Activated naive CD8-positive, alpha-beta T cell treated with anti-CD3 and anti-CD28 coated beads for 36 hours (primary cell): ENCODE measurements around the gene MRTFA. TPM values are rescaled to one million over a fixed set of nuclear protein-coding genes. Genes with fewer than 3 reads are reported as not detected.
"Not testable (repeated sequence)": the region's sequence is repeated elsewhere in the genome, so short reads cannot be mapped to it uniquely, and the experiment has no call there.

Experiments used
- DNase-seq: peaks from one replicate; pipeline ENCODE4 v3.0.0; 2021
- H3K27ac Mint-ChIP-seq: one replicate; pipeline ENCODE4 v1.8.0; 2022; ENCODE audit warnings: mild to moderate bottlenecking, moderate library complexity, mixed read lengths
- H3K27me3 Mint-ChIP-seq: one replicate; pipeline ENCODE4 v1.8.0; 2022; ENCODE audit warnings: mild to moderate bottlenecking, mixed read lengths
- H3K36me3 Mint-ChIP-seq: one replicate; pipeline ENCODE4 v1.8.0; 2021; ENCODE audit warnings: mild to moderate bottlenecking, mixed read lengths
- H3K4me1 Mint-ChIP-seq: one replicate; pipeline ENCODE4 v1.8.0; 2021; ENCODE audit warnings: mixed read lengths
- H3K4me3 Mint-ChIP-seq: one replicate; pipeline ENCODE4 v1.8.0; 2022; ENCODE audit warnings: mild to moderate bottlenecking, moderate library complexity, mixed read lengths
- H3K9me3 Mint-ChIP-seq: one replicate; pipeline ENCODE4 v1.8.0; 2022; ENCODE audit warnings: mixed read lengths
- total RNA-seq, 2 experiments: library from RNA; stranded (reverse); gene quantifications; one replicate each; pipeline ENCODE4 v1.2.3, GENCODE V29; 2021

The MRTFA gene
- total RNA-seq, 2 experiments from 2014 or later = 35.3 to 37.6 TPM

GRCh38 chr22:40507491-40507890 is 129.0 kb downstream of the MRTFA start:
- no peak for DNase-seq
- Mint-ChIP-seq H3K9me3 (no peaks in the 10 kb centered on the region), H3K27ac (no peak overlapping the region), H3K4me1 (peaks cover 44% of the 10 kb centered on the region), H3K36me3 (peaks cover 7% of the 10 kb centered on the region), H3K27me3 (no peaks in the 10 kb centered on the region), H3K4me3 (no peak overlapping the region)

GRCh38 chr22:40506762-40507161 is 129.8 kb downstream of the MRTFA start:
- Mint-ChIP-seq H3K27me3 (no peaks in the 10 kb centered on the region), H3K9me3 (no peaks in the 10 kb centered on the region), H3K4me3 (no peak overlapping the region), H3K36me3 (peaks cover 7% of the 10 kb centered on the region), H3K4me1 (peaks cover 43% of the 10 kb centered on the region), H3K27ac (no peak overlapping the region)
- DNase-seq = no peak

GRCh38 chr22:40504285-40505249 is 132.0 kb downstream of the MRTFA start:
- H3K27ac Mint-ChIP-seq = no peak overlapping the region

GRCh38 chr22:40502919-40503318 is 133.6 kb downstream of the MRTFA start:
- Mint-ChIP-seq H3K27ac (peak overlapping the region; percentile 7), H3K9me3 (no peaks in the 10 kb centered on the region), H3K27me3 (no peaks in the 10 kb centered on the region), H3K36me3 (peaks cover 7% of the 10 kb centered on the region), H3K4me3 (no peak overlapping the region), H3K4me1 (peaks cover 25% of the 10 kb centered on the region)
- no peak for DNase-seq

More at GRCh38 chr22:40504285-40505249, 132.0 kb downstream of the MRTFA start:
- H3K36me3 Mint-ChIP-seq = peaks cover 7% of the 10 kb centered on the region
- H3K4me3 Mint-ChIP-seq = no peak overlapping the region
- no peaks in the 10 kb centered on the region for H3K27me3 Mint-ChIP-seq
- no peak for DNase-seq
- H3K4me1 Mint-ChIP-seq = peaks cover 34% of the 10 kb centered on the region
- H3K9me3 Mint-ChIP-seq = no peaks in the 10 kb centered on the region

GRCh38 chr22:40500465-40500786 is 136.1 kb downstream of the MRTFA start:
- H3K36me3 Mint-ChIP-seq, H3K9me3 Mint-ChIP-seq: not testable (repeated sequence)

GRCh38 chr22:40499209-40499623 is 137.3 kb downstream of the MRTFA start:
- Mint-ChIP-seq H3K27ac (peak overlapping the region; percentile 43), H3K4me1 (peaks cover 14% of the 10 kb centered on the region), H3K9me3 (no peaks in the 10 kb centered on the region), H3K4me3 (no peak overlapping the region), H3K27me3 (no peaks in the 10 kb centered on the region), H3K36me3 (peaks cover 5% of the 10 kb centered on the region)
- peak; percentile 8 for DNase-seq

More at GRCh38 chr22:40500465-40500786, 136.1 kb downstream of the MRTFA start:
- H3K27ac Mint-ChIP-seq, H3K27me3 Mint-ChIP-seq, DNase-seq, H3K4me3 Mint-ChIP-seq: not testable (repeated sequence)
- H3K4me1 Mint-ChIP-seq = peaks cover 21% of the 10 kb centered on the region

- no peak for DNase-seq
- H3K9me3 Mint-ChIP-seq = no peaks in the 10 kb centered on the region
- no peak overlapping the region for H3K4me3 Mint-ChIP-seq
- no peaks in the 10 kb centered on the region for H3K27me3 Mint-ChIP-seq
- H3K36me3 Mint-ChIP-seq = peaks cover 5% of the 10 kb centered on the region
- no peak overlapping the region for H3K27ac Mint-ChIP-seq
- peaks cover 13% of the 10 kb centered on the region for H3K4me1 Mint-ChIP-seq
Measured at GRCh38 chr22:40498420-40499208, 137.9 kb downstream of the MRTFA start.

GRCh38 chr22:40493441-40493840 is 143.1 kb downstream of the MRTFA start:
- H3K4me3 Mint-ChIP-seq = no peak overlapping the region
- H3K9me3 Mint-ChIP-seq = no peaks in the 10 kb centered on the region
- peaks cover 21% of the 10 kb centered on the region for H3K4me1 Mint-ChIP-seq
- peak overlapping the region; percentile 39 for H3K27ac Mint-ChIP-seq
- no peaks in the 10 kb centered on the region for H3K36me3 Mint-ChIP-seq
- H3K27me3 Mint-ChIP-seq = no peaks in the 10 kb centered on the region
- no peak for DNase-seq

- no peak for DNase-seq
- no peaks in the 10 kb centered on the region for H3K27me3 Mint-ChIP-seq
- H3K27ac Mint-ChIP-seq = no peak overlapping the region
- no peak overlapping the region for H3K4me3 Mint-ChIP-seq
- H3K36me3 Mint-ChIP-seq = no peaks in the 10 kb centered on the region
- H3K4me1 Mint-ChIP-seq = peaks cover 28% of the 10 kb centered on the region
- H3K9me3 Mint-ChIP-seq = no peaks in the 10 kb centered on the region
Measured at GRCh38 chr22:40491990-40492631, 144.4 kb downstream of the MRTFA start.

GRCh38 chr22:40487663-40488249 is 148.8 kb downstream of the MRTFA start:
- Mint-ChIP-seq H3K36me3 (peaks cover 2% of the 10 kb centered on the region), H3K9me3 (no peaks in the 10 kb centered on the region), H3K27me3 (no peaks in the 10 kb centered on the region), H3K4me3 (no peak overlapping the region), H3K27ac (no peak overlapping the region), H3K4me1 (peaks cover 36% of the 10 kb centered on the region)
- no peak for DNase-seq

GRCh38 chr22:40486962-40487602 is 149.4 kb downstream of the MRTFA start:
- Mint-ChIP-seq H3K9me3 (no peaks in the 10 kb centered on the region), H3K36me3 (peaks cover 2% of the 10 kb centered on the region), H3K27ac (peak overlapping the region; percentile 65), H3K27me3 (no peaks in the 10 kb centered on the region), H3K4me1 (peaks cover 30% of the 10 kb centered on the region), H3K4me3 (no peak overlapping the region)
- DNase-seq = no peak

GRCh38 chr22:40485813-40486667 is 150.5 kb downstream of the MRTFA start:
- no peak overlapping the region for H3K4me3 Mint-ChIP-seq
- H3K27me3 Mint-ChIP-seq = no peaks in the 10 kb centered on the region
- H3K9me3 Mint-ChIP-seq = no peaks in the 10 kb centered on the region
- no peak for DNase-seq
- peak overlapping the region; percentile 65 for H3K27ac Mint-ChIP-seq
- H3K36me3 Mint-ChIP-seq = peaks cover 7% of the 10 kb centered on the region
- peaks cover 30% of the 10 kb centered on the region for H3K4me1 Mint-ChIP-seq

- Mint-ChIP-seq H3K27ac (no peak overlapping the region), H3K27me3 (no peaks in the 10 kb centered on the region), H3K4me1 (peaks cover 32% of the 10 kb centered on the region), H3K36me3 (peaks cover 7% of the 10 kb centered on the region), H3K9me3 (no peaks in the 10 kb centered on the region), H3K4me3 (no peak overlapping the region)
- DNase-seq = no peak
Measured at GRCh38 chr22:40484906-40485669, 151.4 kb downstream of the MRTFA start.
